NCI-H2171 treated with DMSO at 0.1 percent for 48 hours (cell line): ENCODE results near the gene SLC28A3.

ENCODE experiments used
- DNase-seq: peaks from one replicate; lab custom pipeline; 2025; lab: John Stamatoyannopoulos, UW

SLC28A3 gene

GRCh38 chr9:84339962-84340361 lies 596 bp downstream of the SLC28A3 start:
- DNase-seq = no peak

- no peak for DNase-seq
Observed at GRCh38 chr9:84339503-84339902, 1.1 kb downstream of the SLC28A3 start.

GRCh38 chr9:84338792-84339191 lies 1.8 kb downstream of the SLC28A3 start:
- DNase-seq = no peak

- no peak for DNase-seq
Observed at GRCh38 chr9:84337252-84337651, 3.3 kb downstream of the SLC28A3 start.

- no peak for DNase-seq
Observed at GRCh38 chr9:84331119-84331809, 9.3 kb downstream of the SLC28A3 start.

GRCh38 chr9:84330246-84330645 lies 10.3 kb downstream of the SLC28A3 start:
- DNase-seq = no peak

GRCh38 chr9:84327184-84327583 lies 13.4 kb downstream of the SLC28A3 start:
- DNase-seq = no peak

GRCh38 chr9:84325347-84325973 lies 15.1 kb downstream of the SLC28A3 start:
- DNase-seq = no peak

- DNase-seq = no peak
Observed at GRCh38 chr9:84324811-84325210, 15.7 kb downstream of the SLC28A3 start.

- DNase-seq = no peak
Observed at GRCh38 chr9:84323858-84324257, 16.7 kb downstream of the SLC28A3 start.

- no peak for DNase-seq
Observed at GRCh38 chr9:84322828-84323227, 17.7 kb downstream of the SLC28A3 start.

GRCh38 chr9:84320231-84320630 lies 20.3 kb downstream of the SLC28A3 start:
- DNase-seq = no peak

GRCh38 chr9:84319632-84320031 lies 20.9 kb downstream of the SLC28A3 start:
- DNase-seq = no peak

GRCh38 chr9:84318981-84319380 lies 21.6 kb downstream of the SLC28A3 start:
- no peak for DNase-seq

GRCh38 chr9:84317563-84317962 lies 23.0 kb downstream of the SLC28A3 start:
- DNase-seq = no peak

- DNase-seq = peak; percentile 33
Observed at GRCh38 chr9:84315278-84315877, 25.2 kb downstream of the SLC28A3 start.

- no peak for DNase-seq
Observed at GRCh38 chr9:84314306-84314705, 26.3 kb downstream of the SLC28A3 start.

GRCh38 chr9:84310883-84311282 lies 29.7 kb downstream of the SLC28A3 start:
- DNase-seq = no peak

GRCh38 chr9:84305497-84306131 lies 34.9 kb downstream of the SLC28A3 start:
- no peak for DNase-seq

- DNase-seq = no peak
Observed at GRCh38 chr9:84304166-84304565, 36.4 kb downstream of the SLC28A3 start.

GRCh38 chr9:84303061-84303460 lies 37.5 kb downstream of the SLC28A3 start:
- DNase-seq = no peak

GRCh38 chr9:84301851-84302250 lies 38.7 kb downstream of the SLC28A3 start:
- no peak for DNase-seq

GRCh38 chr9:84300271-84300670 lies 40.3 kb downstream of the SLC28A3 start:
- DNase-seq = no peak
